HL-60 (cell line): ENCODE data around the gene UBA5.

Experiments
- DNase-seq, 2 experiments: peaks; one replicate each; pipeline ENCODE4 v3.0.0-alpha.2; 2010 to 2020; ENCODE audit warnings: low read depth in 1 of 2, low spot score in 1 of 2
- H3K27ac ChIP-seq: fragments of 250-450 bp; sonication (Bioruptor Pico); replicated peaks from 2 replicates; pipeline ENCODE4 v1.5.1; 2020; ENCODE audit warnings: mild to moderate bottlenecking, moderate library complexity
- H3K27me3 ChIP-seq: fragments of 250-450 bp; sonication (Bioruptor Pico); 2 replicates; pipeline ENCODE4 v1.5.1; 2021; ENCODE audit warnings: mild to moderate bottlenecking, moderate library complexity; ENCODE audit not compliant: insufficient read depth, poor library complexity, severe bottlenecking
- H3K4me3 ChIP-seq: replicated peaks from 2 replicates; pipeline ENCODE4 v1.5.1; 2011; ENCODE audit warnings: mild to moderate bottlenecking, control low read depth, low read length; ENCODE audit not compliant: insufficient read depth
- GABPA ChIP-seq: IDR thresholded peaks from 2 replicates; pipeline ENCODE4 v1.6.1; 2012; ENCODE audit warnings: low read depth
- POLR2AphosphoS5 ChIP-seq: IDR thresholded peaks from 2 replicates; pipeline ENCODE4 v1.6.1; 2012; ENCODE audit warnings: low read depth
- REST ChIP-seq: IDR thresholded peaks from 2 replicates; pipeline ENCODE4 v1.6.1; 2012; ENCODE audit warnings: low read depth; ENCODE audit not compliant: insufficient replicate concordance
- SPI1 ChIP-seq: IDR thresholded peaks from 2 replicates; pipeline ENCODE4 v1.6.1; 2012; ENCODE audit warnings: low read depth, mild to moderate bottlenecking, borderline replicate concordance
- TF ChIP-seq, protein P1 (sequence below): IDR thresholded peaks from one replicate; pipeline ENCODE4 v1.5.1; 2011; ENCODE audit warnings: low read length, control low read depth, inconsistent platforms; ENCODE audit not compliant: insufficient read depth

UBA5 gene

GRCh38 chr3:132690040-132690439, 29.9 kb downstream of the UBA5 start:
- H3K4me3 ChIP-seq = no peak overlapping the region
- no peaks in the 10 kb centered on the region for H3K27me3 ChIP-seq
- TF ChIP-seq GABPA (no peak), SPI1 (no peak), POLR2AphosphoS5 (no peak), REST (no peak)
- TF ChIP-seq, protein P1, sequence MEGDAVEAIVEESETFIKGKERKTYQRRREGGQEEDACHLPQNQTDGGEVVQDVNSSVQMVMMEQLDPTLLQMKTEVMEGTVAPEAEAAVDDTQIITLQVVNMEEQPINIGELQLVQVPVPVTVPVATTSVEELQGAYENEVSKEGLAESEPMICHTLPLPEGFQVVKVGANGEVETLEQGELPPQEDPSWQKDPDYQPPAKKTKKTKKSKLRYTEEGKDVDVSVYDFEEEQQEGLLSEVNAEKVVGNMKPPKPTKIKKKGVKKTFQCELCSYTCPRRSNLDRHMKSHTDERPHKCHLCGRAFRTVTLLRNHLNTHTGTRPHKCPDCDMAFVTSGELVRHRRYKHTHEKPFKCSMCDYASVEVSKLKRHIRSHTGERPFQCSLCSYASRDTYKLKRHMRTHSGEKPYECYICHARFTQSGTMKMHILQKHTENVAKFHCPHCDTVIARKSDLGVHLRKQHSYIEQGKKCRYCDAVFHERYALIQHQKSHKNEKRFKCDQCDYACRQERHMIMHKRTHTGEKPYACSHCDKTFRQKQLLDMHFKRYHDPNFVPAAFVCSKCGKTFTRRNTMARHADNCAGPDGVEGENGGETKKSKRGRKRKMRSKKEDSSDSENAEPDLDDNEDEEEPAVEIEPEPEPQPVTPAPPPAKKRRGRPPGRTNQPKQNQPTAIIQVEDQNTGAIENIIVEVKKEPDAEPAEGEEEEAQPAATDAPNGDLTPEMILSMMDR = no peak
- DNase-seq = no peak
- H3K27ac ChIP-seq = no peak overlapping the region

DNA sequence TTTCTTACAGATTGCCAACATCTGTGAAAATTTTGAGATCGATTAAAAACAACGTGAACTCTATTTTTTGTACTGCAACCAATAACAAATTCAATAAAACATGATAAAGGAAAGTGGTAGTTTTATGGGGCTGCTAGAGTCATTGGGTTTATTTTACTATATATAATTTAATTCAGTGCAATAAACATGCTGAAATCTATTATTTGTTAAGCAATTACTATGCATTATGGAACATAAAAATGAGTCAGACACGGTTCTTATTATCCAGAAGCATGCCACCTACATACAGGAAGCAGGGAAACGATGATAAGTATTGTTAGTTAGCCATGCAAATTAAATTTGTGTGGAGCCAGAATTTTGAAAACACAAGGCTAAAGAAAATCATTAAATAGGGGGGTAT, 34.9 kb downstream of the UBA5 start:
- Histone ChIP-seq H3K4me3 (no peak overlapping the region), H3K27me3 (no peaks in the 10 kb centered on the region), H3K27ac (no peak overlapping the region)
- no peak for DNase-seq
- TF ChIP-seq, protein P1 = no peak
- TF ChIP-seq GABPA (no peak), SPI1 (no peak), POLR2AphosphoS5 (no peak), REST (no peak)

DNA sequence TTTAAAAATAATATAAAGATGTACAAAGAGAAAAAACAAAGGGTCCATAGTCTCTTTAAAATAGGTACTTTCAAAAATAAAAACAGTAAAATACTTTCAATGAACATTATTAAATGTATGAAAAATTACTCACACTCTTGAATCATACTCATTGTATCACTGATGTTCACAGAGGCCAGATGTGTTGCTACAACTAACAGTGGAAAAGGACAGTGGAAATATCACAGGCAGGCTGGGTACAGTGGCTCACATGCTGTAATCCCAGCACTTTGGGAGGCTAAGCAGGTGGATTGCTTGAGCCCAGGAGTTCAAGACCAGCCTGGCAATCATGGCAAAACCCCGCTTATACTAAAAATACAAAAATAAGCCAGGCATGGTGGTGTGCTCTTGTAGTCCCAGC, 35.3 kb downstream of the UBA5 start:
- H3K4me3 ChIP-seq = no peak overlapping the region
- H3K27me3 ChIP-seq = no peaks in the 10 kb centered on the region
- DNase-seq = no peak
- H3K27ac ChIP-seq = no peak overlapping the region
- no peak for TF ChIP-seq POLR2AphosphoS5
- no peak for TF ChIP-seq GABPA
- no peak for TF ChIP-seq SPI1
- TF ChIP-seq REST = no peak
- TF ChIP-seq, protein P1 = no peak
